Stimulated activated memory B cell treated with anti-CD40 and anti-IgM and Interleukin-4, amounts not matched to agents 10 μg/mL and 1 μg/mL and 100 μg/mL, for 72 hours (primary cell): ENCODE results near the gene AUTS2.

Source experiments
- ATAC-seq: fragments of 150-1000 bp; cut with Tn5 transposase; 2 replicates; pipeline ENCODE4 v1.10.0; 2021
- H3K27ac Mint-ChIP-seq: one replicate; pipeline ENCODE4 v1.8.0; 2022; ENCODE audit warnings: mild to moderate bottlenecking, mixed read lengths
- H3K27me3 Mint-ChIP-seq: one replicate; pipeline ENCODE4 v1.8.0; 2022; ENCODE audit warnings: mixed read lengths
- H3K36me3 Mint-ChIP-seq: one replicate; pipeline ENCODE4 v1.8.0; 2022; ENCODE audit warnings: mixed read lengths
- H3K4me1 Mint-ChIP-seq: one replicate; pipeline ENCODE4 v1.8.0; 2022; ENCODE audit warnings: mixed read lengths
- H3K4me3 Mint-ChIP-seq: one replicate; pipeline ENCODE4 v1.8.0; 2022; ENCODE audit warnings: mild to moderate bottlenecking, moderate library complexity, mixed read lengths
- H3K9me3 Mint-ChIP-seq: one replicate; pipeline ENCODE4 v1.8.0; 2022; ENCODE audit warnings: mixed read lengths

AUTS2 gene

GRCh38 chr7:70371652-70372051 lies 773.4 kb downstream of the AUTS2 start:
- H3K27me3 Mint-ChIP-seq: no peaks in the 10 kb centered on the region

GRCh38 chr7:70372768-70373515 lies 774.7 kb downstream of the AUTS2 start:
- no peaks in the 10 kb centered on the region for H3K9me3 Mint-ChIP-seq
- H3K4me1 Mint-ChIP-seq: no peaks in the 10 kb centered on the region
- no peaks in the 10 kb centered on the region for H3K36me3 Mint-ChIP-seq
- ATAC-seq: no peak
- H3K27me3 Mint-ChIP-seq: no peaks in the 10 kb centered on the region
- no peak overlapping the region for H3K4me3 Mint-ChIP-seq
- no peak overlapping the region for H3K27ac Mint-ChIP-seq

More at GRCh38 chr7:70371652-70372051, 773.4 kb downstream of the AUTS2 start:
- Mint-ChIP-seq H3K4me1 (no peaks in the 10 kb centered on the region), H3K36me3 (peaks cover 2% of the 10 kb centered on the region), H3K4me3 (no peak overlapping the region), H3K9me3 (no peaks in the 10 kb centered on the region), H3K27ac (no peak overlapping the region)
- no peak for ATAC-seq

- H3K36me3 Mint-ChIP-seq: no peaks in the 10 kb centered on the region
- ATAC-seq: no peak
- no peaks in the 10 kb centered on the region for H3K4me1 Mint-ChIP-seq
- no peak overlapping the region for H3K4me3 Mint-ChIP-seq
- no peak overlapping the region for H3K27ac Mint-ChIP-seq
- no peaks in the 10 kb centered on the region for H3K9me3 Mint-ChIP-seq
- H3K27me3 Mint-ChIP-seq: no peaks in the 10 kb centered on the region
Measured at GRCh38 chr7:70374772-70375533, 776.7 kb downstream of the AUTS2 start.

GRCh38 chr7:70376561-70377031 lies 778.3 kb downstream of the AUTS2 start:
- no peaks in the 10 kb centered on the region for H3K36me3 Mint-ChIP-seq
- no peak for ATAC-seq
- H3K4me1 Mint-ChIP-seq: no peaks in the 10 kb centered on the region
- no peak overlapping the region for H3K4me3 Mint-ChIP-seq
- no peaks in the 10 kb centered on the region for H3K27me3 Mint-ChIP-seq
- H3K9me3 Mint-ChIP-seq: no peaks in the 10 kb centered on the region
- H3K27ac Mint-ChIP-seq: no peak overlapping the region

GRCh38 chr7:70377957-70378356 lies 779.7 kb downstream of the AUTS2 start:
- H3K9me3 Mint-ChIP-seq: no peaks in the 10 kb centered on the region
- no peaks in the 10 kb centered on the region for H3K27me3 Mint-ChIP-seq
- H3K36me3 Mint-ChIP-seq: peaks cover 10% of the 10 kb centered on the region
- no peaks in the 10 kb centered on the region for H3K4me1 Mint-ChIP-seq
- no peak overlapping the region for H3K4me3 Mint-ChIP-seq
- no peak for ATAC-seq
- no peak overlapping the region for H3K27ac Mint-ChIP-seq

GRCh38 chr7:70379210-70379609 lies 780.9 kb downstream of the AUTS2 start:
- no peak for ATAC-seq
- H3K27ac Mint-ChIP-seq: no peak overlapping the region
- H3K4me3 Mint-ChIP-seq: no peak overlapping the region
- H3K4me1 Mint-ChIP-seq: no peaks in the 10 kb centered on the region
- H3K36me3 Mint-ChIP-seq: peaks cover 10% of the 10 kb centered on the region
- H3K27me3 Mint-ChIP-seq: no peaks in the 10 kb centered on the region
- no peaks in the 10 kb centered on the region for H3K9me3 Mint-ChIP-seq

- Mint-ChIP-seq H3K9me3 (no peaks in the 10 kb centered on the region), H3K36me3 (peaks cover 10% of the 10 kb centered on the region), H3K4me3 (no peak overlapping the region), H3K27me3 (no peaks in the 10 kb centered on the region), H3K27ac (no peak overlapping the region), H3K4me1 (no peaks in the 10 kb centered on the region)
- ATAC-seq: no peak
Measured at GRCh38 chr7:70380421-70381015, 782.2 kb downstream of the AUTS2 start.

GRCh38 chr7:70383066-70383782 lies 784.9 kb downstream of the AUTS2 start:
- Mint-ChIP-seq H3K4me1 (no peaks in the 10 kb centered on the region), H3K4me3 (no peak overlapping the region), H3K36me3 (peaks cover 10% of the 10 kb centered on the region), H3K27ac (no peak overlapping the region), H3K27me3 (no peaks in the 10 kb centered on the region), H3K9me3 (no peaks in the 10 kb centered on the region)
- no peak for ATAC-seq

- Mint-ChIP-seq H3K4me3 (no peak overlapping the region), H3K27me3 (no peaks in the 10 kb centered on the region), H3K36me3 (peaks cover 10% of the 10 kb centered on the region), H3K27ac (no peak overlapping the region), H3K4me1 (no peaks in the 10 kb centered on the region), H3K9me3 (no peaks in the 10 kb centered on the region)
- ATAC-seq: no peak
Measured at GRCh38 chr7:70384024-70384423, 785.7 kb downstream of the AUTS2 start.

GRCh38 chr7:70384891-70385290 lies 786.6 kb downstream of the AUTS2 start:
- Mint-ChIP-seq H3K4me3 (no peak overlapping the region), H3K9me3 (no peaks in the 10 kb centered on the region), H3K27me3 (no peaks in the 10 kb centered on the region), H3K36me3 (peaks cover 10% of the 10 kb centered on the region), H3K27ac (no peak overlapping the region), H3K4me1 (no peaks in the 10 kb centered on the region)
- no peak for ATAC-seq

GRCh38 chr7:70387217-70387616 lies 788.9 kb downstream of the AUTS2 start:
- no peak for ATAC-seq
- H3K4me3 Mint-ChIP-seq: no peak overlapping the region
- H3K9me3 Mint-ChIP-seq: no peaks in the 10 kb centered on the region
- H3K27me3 Mint-ChIP-seq: no peaks in the 10 kb centered on the region
- peaks cover 10% of the 10 kb centered on the region for H3K36me3 Mint-ChIP-seq
- H3K27ac Mint-ChIP-seq: no peak overlapping the region
- H3K4me1 Mint-ChIP-seq: no peaks in the 10 kb centered on the region

- H3K9me3 Mint-ChIP-seq: no peaks in the 10 kb centered on the region
- no peaks in the 10 kb centered on the region for H3K27me3 Mint-ChIP-seq
- no peaks in the 10 kb centered on the region for H3K4me1 Mint-ChIP-seq
- peaks cover 4% of the 10 kb centered on the region for H3K36me3 Mint-ChIP-seq
- no peak overlapping the region for H3K27ac Mint-ChIP-seq
- ATAC-seq: no peak
- no peak overlapping the region for H3K4me3 Mint-ChIP-seq
Measured at GRCh38 chr7:70389531-70390151, 791.4 kb downstream of the AUTS2 start.

GRCh38 chr7:70390251-70390650 lies 792.0 kb downstream of the AUTS2 start:
- Mint-ChIP-seq H3K27me3 (no peaks in the 10 kb centered on the region), H3K36me3 (peaks cover 4% of the 10 kb centered on the region), H3K4me3 (no peak overlapping the region), H3K4me1 (no peaks in the 10 kb centered on the region), H3K27ac (no peak overlapping the region), H3K9me3 (no peaks in the 10 kb centered on the region)
- no peak for ATAC-seq

GRCh38 chr7:70392256-70392876 lies 794.1 kb downstream of the AUTS2 start:
- ATAC-seq: no peak
- H3K27me3 Mint-ChIP-seq: no peaks in the 10 kb centered on the region
- H3K27ac Mint-ChIP-seq: no peak overlapping the region
- no peaks in the 10 kb centered on the region for H3K4me1 Mint-ChIP-seq
- H3K4me3 Mint-ChIP-seq: no peak overlapping the region
- no peaks in the 10 kb centered on the region for H3K9me3 Mint-ChIP-seq
- peaks cover 4% of the 10 kb centered on the region for H3K36me3 Mint-ChIP-seq
